Vagina (tissue), 2 donors: ENCODE data around the gene PPP1R36. TPM values are rescaled to one million over a fixed set of nuclear protein-coding genes. Genes with fewer than 3 reads are reported as not detected.
A peak's percentile ranks its signal among the peaks of the same experiment; 100 is the strongest.

Experiments
- DNase-seq, 2 donors: peaks; one replicate each; pipeline ENCODE4 v3.0.0-alpha.2; 2017; ENCODE audit errors: extremely low spot score in 2 of 2
- H3K27ac ChIP-seq: fragments of 200-600 bp; sonication (generic); one replicate; pipeline ENCODE4 v1.5.1; 2019
- H3K27me3 ChIP-seq: fragments of 200-600 bp; sonication (generic); one replicate; pipeline ENCODE4 v1.5.1; 2019
- H3K36me3 ChIP-seq, 2 donors: fragments of 200-600 bp; sonication (generic); one replicate each; pipeline ENCODE4 v1.5.1; 2017 to 2019
- H3K4me1 ChIP-seq: fragments of 200-600 bp; sonication (generic); one replicate; pipeline ENCODE4 v1.5.1; 2019
- H3K4me3 ChIP-seq, 2 donors: fragments of 200-600 bp; sonication (generic); 1 replicate in 1 of 2; 2 replicates in 1 of 2; pipeline ENCODE4 v1.5.1; 2016 to 2019
- H3K9me3 ChIP-seq: fragments of 200-600 bp; sonication (generic); one replicate; pipeline ENCODE4 v1.5.1; 2019
- CTCF ChIP-seq, 3 experiments: fragments of 450-650 bp in 2 of 3; fragments of 200-600 bp in 1 of 3; sonication (generic) in 1 of 3; IDR thresholded peaks; one replicate each; pipeline ENCODE4 v1.5.1; 2017 to 2019; ENCODE audit warnings: antibody characterized with exemption in 3 of 3, mild to moderate bottlenecking in 2 of 3, moderate library complexity in 2 of 3
- POLR2A ChIP-seq, 2 donors: fragments of 450-650 bp; IDR thresholded peaks; one replicate each; pipeline ENCODE4 v1.6.1; 2017; ENCODE audit warnings: antibody characterized with exemption in 2 of 2, mild to moderate bottlenecking in 2 of 2, moderate library complexity in 2 of 2
- POLR2AphosphoS5 ChIP-seq, 2 donors: sonication (generic); formaldehyde crosslinking; IDR thresholded peaks; one replicate each; pipeline ENCODE4 v1.9.0; 2017; ENCODE audit warnings: antibody characterized with exemption in 2 of 2, mild to moderate bottlenecking in 2 of 2, low read depth in 1 of 2; ENCODE audit not compliant: insufficient read depth in 1 of 2
- intact Hi-C: fragments of 100-400 bp; cut with DNase I; formaldehyde crosslinking; loops from one replicate; pipeline ENCODE4 v1.15.1; 2023
- total RNA-seq: library from RNA; depleted of rRNA; stranded (reverse); fragments of >200 nt; gene quantifications from one replicate; pipeline ENCODE4 v1.2.3, GENCODE V29; 2016

The PPP1R36 gene
- total RNA-seq, 1 donor from 2014 or later: not detected

- Histone ChIP-seq H3K4me1 (peaks cover 10% of the 10 kb centered on the region), H3K9me3 (no peaks in the 10 kb centered on the region), H3K4me3 (no peak overlapping the region), H3K27ac (no peak overlapping the region), H3K27me3 (no peaks in the 10 kb centered on the region), H3K36me3 (no peaks in the 10 kb centered on the region)
- intact Hi-C loops: loop anchor here (10.0 kb wide), 1 partner anchor 100 kb away; no protein-coding TSS in a partner anchor
- DNase-seq: no peak
- TF ChIP-seq POLR2AphosphoS5 (IDR thresholded peaks at IDR 0.05; ENCODE audit: insufficient read depth in 1 of 2, low read depth in 1 of 2) (no peak), CTCF (IDR thresholded peaks at IDR 0.05) (no peak), POLR2A (IDR thresholded peaks at IDR 0.05) (no peak)
Observed at GRCh38 chr14:64634558-64634957, 84.8 kb downstream of the PPP1R36 start.

DNA sequence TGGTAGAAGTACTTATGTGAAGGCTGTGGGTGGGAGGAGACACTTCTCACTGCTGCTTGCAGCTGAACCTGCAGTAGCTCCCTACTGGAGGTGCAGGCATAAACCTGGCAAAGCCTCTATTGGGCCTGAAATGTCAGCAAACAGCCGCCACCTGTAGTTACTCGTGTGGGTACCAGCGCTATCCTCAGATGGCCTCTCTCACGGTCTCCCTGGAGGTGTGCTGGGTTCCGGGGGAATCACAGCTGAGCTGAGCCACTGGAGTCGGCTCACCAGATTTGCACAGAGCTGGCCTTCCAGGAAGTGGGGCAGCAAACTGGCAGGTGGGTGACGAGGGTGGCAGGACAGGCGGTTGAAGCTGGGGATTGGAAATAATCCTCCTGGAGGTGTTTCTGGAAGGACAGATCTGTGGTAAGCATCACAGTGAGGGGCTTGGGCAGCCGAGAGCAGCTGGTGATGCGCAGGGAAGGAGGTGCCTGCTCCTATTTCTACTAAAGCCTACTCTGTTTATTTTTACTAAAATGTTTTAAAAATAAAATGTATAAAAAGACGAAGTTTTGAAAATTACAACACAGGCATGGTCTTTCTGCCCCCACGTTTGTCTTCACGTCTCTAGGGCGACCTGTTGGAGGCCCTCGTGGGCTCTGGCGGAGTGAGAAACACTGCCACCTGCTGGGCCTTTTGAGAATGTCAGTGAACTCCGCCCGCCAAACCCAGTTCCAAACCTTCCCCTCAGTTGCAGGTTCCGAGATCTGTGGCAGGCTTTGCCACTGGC lies 86.6 kb downstream of the PPP1R36 start:
- Histone ChIP-seq H3K27ac (no peak overlapping the region), H3K9me3 (no peaks in the 10 kb centered on the region), H3K4me3 (no peak overlapping the region), H3K36me3 (no peaks in the 10 kb centered on the region), H3K4me1 (peaks cover 10% of the 10 kb centered on the region), H3K27me3 (no peaks in the 10 kb centered on the region)
- no peak for DNase-seq
- peak; percentile 80 to 81 (median 81) for TF ChIP-seq CTCF (IDR thresholded peaks at IDR 0.05)
- no peak for TF ChIP-seq POLR2AphosphoS5 (IDR thresholded peaks at IDR 0.05; ENCODE audit: insufficient read depth in 1 of 2, low read depth in 1 of 2)
- TF ChIP-seq POLR2A (IDR thresholded peaks at IDR 0.05): no peak
- intact Hi-C loops: loop anchor here (10.0 kb wide), 1 partner anchor 102 kb away; no protein-coding TSS in a partner anchor

DNA sequence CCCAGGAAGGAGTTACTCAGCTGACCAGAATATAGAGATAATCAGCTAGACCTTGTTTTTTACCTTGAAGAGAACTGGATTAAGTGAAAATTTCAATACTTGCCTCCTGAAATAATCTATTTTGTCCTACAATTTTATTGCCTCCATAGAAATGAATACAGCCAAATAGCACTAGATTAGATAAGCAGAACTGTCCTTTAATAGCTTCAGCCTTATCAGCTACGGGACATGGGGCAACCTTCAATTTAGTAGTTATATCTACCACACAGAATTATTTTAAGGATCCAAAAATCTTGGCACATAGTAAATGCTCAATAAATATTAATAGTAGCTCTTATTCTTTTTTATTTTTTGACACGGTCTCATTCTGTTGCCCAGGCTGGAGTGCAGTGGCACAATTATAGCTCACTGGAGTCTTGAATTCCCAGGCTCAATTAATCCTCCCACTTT lies 87.2 kb downstream of the PPP1R36 start:
- peaks cover 10% of the 10 kb centered on the region for H3K4me1 ChIP-seq

GRCh38 chr14:64637735-64638473 lies 88.1 kb downstream of the PPP1R36 start:
- Histone ChIP-seq H3K27ac (no peak overlapping the region), H3K9me3 (no peaks in the 10 kb centered on the region), H3K4me1 (peaks cover 10% of the 10 kb centered on the region), H3K36me3 (no peaks in the 10 kb centered on the region), H3K27me3 (no peaks in the 10 kb centered on the region), H3K4me3 (no peak overlapping the region)
- intact Hi-C loops: loop anchor here (10.0 kb wide), 1 partner anchor 103 kb away; no protein-coding TSS in a partner anchor
- TF ChIP-seq POLR2A (IDR thresholded peaks at IDR 0.05) (no peak), POLR2AphosphoS5 (IDR thresholded peaks at IDR 0.05; ENCODE audit: insufficient read depth in 1 of 2, low read depth in 1 of 2) (no peak), CTCF (IDR thresholded peaks at IDR 0.05) (no peak)
- no peak for DNase-seq

More for the DNA sequence above, 87.2 kb downstream of the PPP1R36 start:
- no peaks in the 10 kb centered on the region for H3K36me3 ChIP-seq
- no peaks in the 10 kb centered on the region for H3K9me3 ChIP-seq
- H3K4me3 ChIP-seq: no peak overlapping the region
- no peak overlapping the region for H3K27ac ChIP-seq
- H3K27me3 ChIP-seq: no peaks in the 10 kb centered on the region
- no peak for TF ChIP-seq POLR2AphosphoS5 (IDR thresholded peaks at IDR 0.05; ENCODE audit: insufficient read depth in 1 of 2, low read depth in 1 of 2)
- no peak for TF ChIP-seq CTCF (IDR thresholded peaks at IDR 0.05)
- TF ChIP-seq POLR2A (IDR thresholded peaks at IDR 0.05): no peak
- intact Hi-C loops: loop anchor here (10.0 kb wide), 1 partner anchor 102 kb away; no protein-coding TSS in a partner anchor
- no peak for DNase-seq
